Ovary (tissue), 9 donors: ENCODE results near the gene DACT3. TPM values are rescaled to one million over a fixed set of nuclear protein-coding genes. Genes with fewer than 3 reads are reported as not detected.

ENCODE experiments used
- DNase-seq, 5 donors: peaks; one replicate each; pipeline ENCODE4 v3.0.0-alpha.2; 2019 to 2020
- H3K27ac ChIP-seq, 2 donors: fragments of 200-600 bp; one replicate each; pipeline versions ENCODE4 v1.5.1 to v1.8.0; 2019 to 2022
- H3K27me3 ChIP-seq: fragments of 200-600 bp; one replicate; pipeline ENCODE4 v1.8.0; 2022
- H3K36me3 ChIP-seq: fragments of 200-600 bp; sonication (generic); one replicate; pipeline ENCODE4 v1.5.1; 2019
- H3K4me1 ChIP-seq: one replicate; pipeline ENCODE4 v1.8.1; 2013; ENCODE audit warnings: mild to moderate bottlenecking, moderate library complexity; ENCODE audit not compliant: insufficient read depth
- H3K4me3 ChIP-seq: fragments of 200-600 bp; sonication (generic); one replicate; pipeline ENCODE4 v1.5.1; 2017
- H3K9me3 ChIP-seq, 2 donors: fragments of 200-600 bp in 1 of 2; sonication (generic) in 1 of 2; one replicate each; pipeline versions ENCODE4 v1.5.1 to v1.8.1; 2013 to 2019; ENCODE audit warnings: mild to moderate bottlenecking in 1 of 2, moderate library complexity in 1 of 2
- EP300 ChIP-seq: sonication (generic); formaldehyde crosslinking; IDR thresholded peaks from one replicate; pipeline ENCODE4 v1.6.1; 2017; ENCODE audit warnings: antibody characterized with exemption
- POLR2A ChIP-seq: fragments of 450-650 bp; IDR thresholded peaks from one replicate; pipeline ENCODE4 v1.6.1; 2017; ENCODE audit warnings: antibody characterized with exemption, mild to moderate bottlenecking, moderate library complexity
- WGBS, 3 donors: extraction: QIAGEN DNeasy Blood & Tissue Kit in 1 of 3; methylation state at CpG; one replicate each; pipeline versions ENCODE4 v1.1.5 to v1.1.7; 2013 to 2017; 5-methylcytosine and 5-hydroxymethylcytosine counted together
- intact Hi-C, 4 donors: fragments of 100-400 bp; cut with DNase I; formaldehyde crosslinking; loops; one replicate each; pipeline versions ENCODE4 v1.11.0 to v1.15.1; 2022 to 2023
- polyA plus RNA-seq, 2 donors: library from polyadenylated mRNA; stranded (reverse); fragments of 200-250 nt in 1 of 2; fragments of 350-450 nt in 1 of 2; fragmentation: Illumina TruSeq in 1 of 2; extraction: RNeasy Lipid Tissue Mini Kit (QIAGEN cat#74804) in 1 of 2; gene quantifications; one replicate each; pipeline ENCODE4 v1.2.3, GENCODE V29; 2013 to 2014
- total RNA-seq, 7 donors: library from RNA; depleted of rRNA in 2 of 7; stranded (reverse); fragments of >200 nt in 2 of 7; fragmentation: NEBNext Ultra II Directional in 3 of 7; extraction: Animal tissue kit (Norgen Biotek cat#: 25700) in 3 of 7; gene quantifications; one replicate each; pipeline versions ENCODE4 v1.1.0 to v1.2.4, GENCODE V29; 2016 to 2023
- TF ChIP-seq, protein P1 (sequence below), 3 donors: fragments of 450-650 bp in 2 of 3; fragments of 200-600 bp in 1 of 3; IDR thresholded peaks; one replicate each; pipeline versions ENCODE4 v1.5.1 to v1.8.0; 2016 to 2022; ENCODE audit warnings: antibody characterized with exemption in 3 of 3, mild to moderate bottlenecking in 1 of 3
- donor health status: DM: no; HTN: no; CAD: no; lungs with moderate emphysema.
- donor health status: DM: no; HTN: no; CAD: no.
- donor health status: Bipolar disorder and iron deficiency.
- donor health status: DM: yes; HTN: yes; CAD: no.
- donor health status: DM: no; HTN: no; CAD: no.
- donor health status: DM: yes; HTN: yes; CAD: no.

Gene DACT3
- total and polyA plus RNA-seq, 9 donors, result 7.6 to 56.5 (median 20.8) TPM

DNA sequence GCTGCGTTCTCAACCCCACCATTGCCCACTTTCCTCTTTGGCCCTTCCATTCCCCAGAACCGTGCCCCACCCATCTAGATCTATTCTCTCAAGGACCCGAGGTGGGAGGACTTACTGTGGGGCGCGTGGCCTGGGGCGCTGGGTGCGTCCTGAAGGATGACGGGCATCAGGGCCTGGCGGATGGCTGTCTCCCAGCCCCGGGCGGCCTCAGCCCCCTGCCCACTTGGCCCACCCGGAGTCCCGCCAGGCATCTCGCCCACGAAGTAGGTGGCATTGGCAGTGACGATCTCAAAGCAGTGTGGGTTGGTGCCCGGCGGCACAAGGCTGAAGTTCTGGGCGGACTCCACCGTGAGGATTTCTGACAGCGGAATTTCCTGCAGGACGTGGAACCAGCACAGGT is 32.8 kb upstream of the DACT3 start:
- Histone ChIP-seq H3K9me3 (no peaks in the 10 kb centered on the region), H3K36me3 (no peaks in the 10 kb centered on the region), H3K4me1 (no peaks in the 10 kb centered on the region), H3K27me3 (no peaks in the 10 kb centered on the region), H3K27ac (no peak overlapping the region), H3K4me3 (no peak overlapping the region)
- 89 to 95% (median 92%) methylated on average over 22 of the region's 22 CpGs for WGBS, 3 donors
- DNase-seq, result no peak
- no peak for TF ChIP-seq EP300
- TF ChIP-seq POLR2A, result no peak
- TF ChIP-seq, protein P1, sequence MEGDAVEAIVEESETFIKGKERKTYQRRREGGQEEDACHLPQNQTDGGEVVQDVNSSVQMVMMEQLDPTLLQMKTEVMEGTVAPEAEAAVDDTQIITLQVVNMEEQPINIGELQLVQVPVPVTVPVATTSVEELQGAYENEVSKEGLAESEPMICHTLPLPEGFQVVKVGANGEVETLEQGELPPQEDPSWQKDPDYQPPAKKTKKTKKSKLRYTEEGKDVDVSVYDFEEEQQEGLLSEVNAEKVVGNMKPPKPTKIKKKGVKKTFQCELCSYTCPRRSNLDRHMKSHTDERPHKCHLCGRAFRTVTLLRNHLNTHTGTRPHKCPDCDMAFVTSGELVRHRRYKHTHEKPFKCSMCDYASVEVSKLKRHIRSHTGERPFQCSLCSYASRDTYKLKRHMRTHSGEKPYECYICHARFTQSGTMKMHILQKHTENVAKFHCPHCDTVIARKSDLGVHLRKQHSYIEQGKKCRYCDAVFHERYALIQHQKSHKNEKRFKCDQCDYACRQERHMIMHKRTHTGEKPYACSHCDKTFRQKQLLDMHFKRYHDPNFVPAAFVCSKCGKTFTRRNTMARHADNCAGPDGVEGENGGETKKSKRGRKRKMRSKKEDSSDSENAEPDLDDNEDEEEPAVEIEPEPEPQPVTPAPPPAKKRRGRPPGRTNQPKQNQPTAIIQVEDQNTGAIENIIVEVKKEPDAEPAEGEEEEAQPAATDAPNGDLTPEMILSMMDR (IDR thresholded peaks at IDR 0.05), result no peak
- intact Hi-C loops, result no loop called here

DNA sequence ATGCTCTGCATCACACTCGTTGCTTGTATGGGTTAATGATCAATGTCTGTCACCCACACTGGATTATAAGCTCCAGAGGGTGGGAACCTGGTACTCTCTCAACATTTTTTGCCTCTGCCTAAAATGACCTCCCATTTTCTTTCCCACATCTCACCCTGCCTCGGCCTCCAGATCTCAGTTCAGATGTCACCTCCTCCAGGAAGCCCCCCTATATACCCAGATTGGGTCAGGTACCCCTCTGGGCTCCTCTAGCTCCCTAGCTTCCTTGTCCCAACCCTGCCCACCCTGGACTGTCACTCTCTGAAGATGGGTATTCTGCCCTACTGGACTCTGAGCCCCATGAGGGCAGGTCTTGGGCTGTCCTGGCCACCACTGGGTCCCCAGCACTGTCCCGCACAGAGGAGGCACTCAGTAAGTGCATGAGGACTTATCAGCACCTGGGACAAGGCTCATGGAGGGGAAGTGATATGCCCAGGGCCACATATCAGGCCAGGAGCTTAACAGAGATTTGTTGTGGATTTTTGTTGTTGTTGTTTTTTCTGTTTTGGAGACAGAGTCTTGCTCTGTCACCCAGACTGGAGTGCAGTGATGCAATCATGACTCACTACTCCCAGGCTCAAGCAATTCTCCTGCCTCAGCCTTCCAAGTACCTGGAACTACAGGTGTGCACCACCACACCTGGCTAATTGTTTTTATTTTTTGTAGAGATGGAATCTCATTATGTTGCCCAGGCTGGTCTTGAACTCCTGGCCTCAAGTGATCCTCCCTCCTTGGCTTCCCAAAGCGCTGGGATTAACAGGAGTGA is 32.1 kb upstream of the DACT3 start:
- 89 to 93% (median 89%) methylated on average over 4 of the region's 4 CpGs for WGBS, 3 donors
- H3K36me3 ChIP-seq, result no peaks in the 10 kb centered on the region
- H3K9me3 ChIP-seq, result no peaks in the 10 kb centered on the region
- no peak overlapping the region for H3K4me3 ChIP-seq
- H3K27ac ChIP-seq, result no peak overlapping the region
- no peak for DNase-seq
- H3K27me3 ChIP-seq, result no peaks in the 10 kb centered on the region
- TF ChIP-seq, protein P1 (IDR thresholded peaks at IDR 0.05), result no peak
- TF ChIP-seq POLR2A (no peak), EP300 (no peak)
- intact Hi-C loops, result no loop called here
- no peaks in the 10 kb centered on the region for H3K4me1 ChIP-seq

DNA sequence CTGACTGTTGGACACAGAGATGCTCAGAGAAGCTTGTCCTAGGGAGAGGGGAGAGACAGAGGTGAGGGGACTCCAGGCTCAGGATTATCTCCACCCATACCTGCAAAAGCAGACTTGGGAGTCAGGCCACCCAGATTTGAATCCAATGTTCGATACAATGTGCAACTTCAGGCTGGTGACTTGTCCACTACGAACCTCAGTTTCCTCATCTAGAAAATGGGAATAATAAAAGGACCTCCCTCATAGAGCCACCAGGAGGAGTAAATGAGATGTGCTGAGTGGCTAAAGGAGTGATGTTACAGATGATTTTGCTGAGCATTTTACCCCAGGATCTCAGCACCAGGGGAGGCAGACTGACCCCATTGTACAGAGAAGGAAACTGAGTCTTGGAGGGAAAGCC is 31.0 kb upstream of the DACT3 start:
- WGBS, 3 donors, result 94 to 98% (median 98%) methylated on average over 2 of the region's 2 CpGs
- Histone ChIP-seq H3K36me3 (no peaks in the 10 kb centered on the region), H3K9me3 (no peaks in the 10 kb centered on the region), H3K4me3 (no peak overlapping the region), H3K27ac (no peak overlapping the region), H3K27me3 (no peaks in the 10 kb centered on the region), H3K4me1 (no peaks in the 10 kb centered on the region)
- intact Hi-C loops, result no loop called here
- DNase-seq, result no peak
- TF ChIP-seq, protein P1 (IDR thresholded peaks at IDR 0.05), result no peak
- TF ChIP-seq EP300 (no peak), POLR2A (no peak)

DNA sequence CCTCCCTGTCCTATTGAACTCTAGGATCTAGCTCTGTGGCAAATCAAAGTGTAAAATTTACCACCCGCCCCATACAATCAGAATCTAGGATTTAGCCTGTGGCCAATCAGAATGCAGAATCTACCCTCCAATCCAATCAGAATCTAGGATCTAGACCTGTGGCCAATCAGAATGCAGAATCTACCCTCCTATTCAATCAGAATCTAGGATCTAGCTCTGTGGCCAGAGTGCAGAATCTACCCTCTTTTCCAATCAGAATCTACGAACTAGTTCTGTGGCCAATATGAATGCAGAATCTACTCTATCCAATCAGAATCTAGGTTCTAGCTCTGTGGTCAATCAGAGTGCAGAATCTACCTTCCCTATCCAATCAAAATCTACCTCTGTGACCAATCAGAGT is 30.1 kb upstream of the DACT3 start:
- Histone ChIP-seq H3K4me3 (no peak overlapping the region), H3K4me1 (no peaks in the 10 kb centered on the region), H3K27me3 (no peaks in the 10 kb centered on the region), H3K36me3 (no peaks in the 10 kb centered on the region), H3K9me3 (no peaks in the 10 kb centered on the region), H3K27ac (no peak overlapping the region)
- TF ChIP-seq, protein P1 (IDR thresholded peaks at IDR 0.05), result no peak
- no peak for TF ChIP-seq EP300
- intact Hi-C loops, result no loop called here
- DNase-seq, result no peak
- 47 to 50% (median 50%) methylated on average over 2 of the region's 2 CpGs for WGBS, 3 donors
